Activated CD4-positive, alpha-beta memory T cell treated with anti-CD3 and anti-CD28 coated beads for 36 hours (primary cell): ENCODE data around the gene GLCE. TPM values are rescaled to one million over a fixed set of nuclear protein-coding genes. Genes with fewer than 3 reads are reported as not detected.

Experiments
- CTCF ChIA-PET: fragments of 350-600 bp; sonication (Branson Sonifier 250); formaldehyde crosslinking; loops from one replicate; lab custom pipeline; 2021; ENCODE audit warnings: antibody characterized with exemption, inconsistent platforms; lab: Charles Lee
- POLR2A ChIA-PET: fragments of 350-600 bp; sonication (Branson Sonifier 250); formaldehyde crosslinking; loops from one replicate; lab custom pipeline; 2021; ENCODE audit warnings: antibody characterized with exemption; lab: Charles Lee
- DNase-seq: peaks from one replicate; pipeline ENCODE4 v3.0.0-alpha.2; 2020
- H3K27ac Mint-ChIP-seq: one replicate; pipeline ENCODE4 v1.8.0; 2021; ENCODE audit warnings: mixed read lengths
- H3K27me3 Mint-ChIP-seq: one replicate; pipeline ENCODE4 v1.8.0; 2021; ENCODE audit warnings: mixed read lengths
- H3K36me3 Mint-ChIP-seq: one replicate; pipeline ENCODE4 v1.8.0; 2021; ENCODE audit warnings: mixed read lengths
- H3K4me1 Mint-ChIP-seq: one replicate; pipeline ENCODE4 v1.8.0; 2021; ENCODE audit warnings: low read depth, mixed read lengths
- H3K4me3 Mint-ChIP-seq: one replicate; pipeline ENCODE4 v1.8.0; 2021; ENCODE audit warnings: mild to moderate bottlenecking, mixed read lengths
- H3K9me3 Mint-ChIP-seq: one replicate; pipeline ENCODE4 v1.8.0; 2021; ENCODE audit warnings: mixed read lengths
- intact Hi-C: fragments of 100-400 bp; cut with micrococcal nuclease; formaldehyde crosslinking; loops from one replicate; pipeline ENCODE4 v1.15.1; 2023
- total RNA-seq, 2 experiments: library from RNA; stranded (reverse); gene quantifications; one replicate each; pipeline ENCODE4 v1.2.3, GENCODE V29; 2021

GLCE gene
- total RNA-seq, 2 experiments from 2014 or later = 3.9 to 4.4 TPM

DNA sequence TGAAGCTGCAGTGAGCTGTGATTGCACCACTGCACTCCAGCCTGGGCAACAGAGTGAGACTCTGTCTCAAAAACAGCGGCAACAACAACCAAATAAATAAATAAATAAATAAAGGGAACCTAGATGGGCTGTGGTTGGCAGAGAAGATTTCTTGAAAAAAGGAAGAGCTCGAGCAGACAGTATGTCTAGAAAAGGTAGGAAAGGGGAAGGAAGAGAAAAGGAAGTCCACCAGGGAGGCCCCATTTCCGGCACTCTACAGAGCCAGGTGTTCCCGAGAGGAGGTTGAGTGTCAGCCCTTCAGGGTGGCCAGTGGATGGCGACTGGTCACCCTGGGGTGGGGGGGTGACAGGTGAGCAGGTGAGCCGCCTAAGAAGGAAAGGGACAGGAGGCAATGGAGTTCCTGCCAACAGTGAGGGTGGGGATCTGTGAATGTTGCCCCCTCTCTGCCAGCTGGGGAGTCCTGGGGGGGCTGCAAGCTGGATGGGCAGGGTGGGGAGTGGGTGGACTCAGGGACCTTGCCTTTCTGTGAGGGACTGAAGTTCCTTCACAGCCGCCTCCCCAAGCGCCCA, 153.1 kb downstream of the GLCE start:
- no peaks in the 10 kb centered on the region for H3K9me3 Mint-ChIP-seq
- H3K27ac Mint-ChIP-seq = no peak overlapping the region
- ChIA-PET CTCF (no interaction called here), POLR2A (no interaction called here)
- no peaks in the 10 kb centered on the region for H3K36me3 Mint-ChIP-seq
- intact Hi-C loops = no loop called here
- no peaks in the 10 kb centered on the region for H3K4me1 Mint-ChIP-seq
- no peak overlapping the region for H3K4me3 Mint-ChIP-seq
- H3K27me3 Mint-ChIP-seq = peaks cover 8% of the 10 kb centered on the region
- no peak for DNase-seq

DNA sequence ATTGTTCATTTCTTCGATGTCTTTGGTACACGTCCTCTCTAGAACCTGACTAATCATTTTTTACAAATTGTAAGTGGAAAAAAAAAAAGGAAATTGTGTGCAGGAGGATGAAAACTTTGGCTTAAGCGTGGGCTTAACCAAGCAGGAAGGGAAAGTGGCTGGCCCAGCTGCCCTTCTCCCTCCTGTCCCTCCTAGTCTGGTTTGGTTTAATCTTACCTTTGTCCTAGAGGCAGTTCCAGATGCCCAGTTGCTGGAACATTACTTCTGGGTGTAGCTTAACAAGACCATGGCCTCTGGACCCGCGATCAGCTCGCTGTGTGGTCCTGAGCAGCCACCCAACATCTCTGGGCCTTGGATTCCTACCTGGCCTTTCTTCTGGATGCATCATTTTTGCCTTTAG, 153.7 kb downstream of the GLCE start:
- H3K9me3 Mint-ChIP-seq = no peaks in the 10 kb centered on the region
- H3K4me1 Mint-ChIP-seq = no peaks in the 10 kb centered on the region
- intact Hi-C loops = no loop called here
- DNase-seq = no peak
- H3K27me3 Mint-ChIP-seq = peaks cover 7% of the 10 kb centered on the region
- no peaks in the 10 kb centered on the region for H3K36me3 Mint-ChIP-seq
- POLR2A ChIA-PET = no interaction called here
- CTCF ChIA-PET = no interaction called here
- no peak overlapping the region for H3K4me3 Mint-ChIP-seq
- no peak overlapping the region for H3K27ac Mint-ChIP-seq

DNA sequence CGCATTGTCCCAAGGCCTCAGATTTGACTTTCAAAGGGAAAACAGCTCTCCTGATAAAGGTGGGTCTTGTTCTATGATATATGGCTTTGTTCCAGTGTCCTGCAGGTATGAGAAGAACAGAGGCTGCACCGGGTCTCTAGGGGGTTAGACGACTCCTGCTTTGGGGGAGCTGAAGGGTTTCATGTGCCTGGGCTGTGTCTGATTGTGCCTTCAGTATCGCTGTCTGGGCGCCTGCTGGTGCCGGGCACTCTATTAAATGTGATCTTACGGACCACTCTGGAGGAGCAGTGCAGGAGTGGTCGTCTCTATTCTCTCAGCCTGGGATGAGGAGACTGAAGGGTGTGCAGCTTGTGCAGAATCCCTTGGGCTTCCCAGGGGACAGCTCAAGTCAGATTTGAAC, 154.3 kb downstream of the GLCE start:
- intact Hi-C loops = no loop called here
- ChIA-PET CTCF (no interaction called here), POLR2A (no interaction called here)
- no peak overlapping the region for H3K27ac Mint-ChIP-seq
- H3K9me3 Mint-ChIP-seq = no peaks in the 10 kb centered on the region
- H3K27me3 Mint-ChIP-seq = peaks cover 5% of the 10 kb centered on the region
- no peaks in the 10 kb centered on the region for H3K36me3 Mint-ChIP-seq
- no peaks in the 10 kb centered on the region for H3K4me1 Mint-ChIP-seq
- H3K4me3 Mint-ChIP-seq = no peak overlapping the region
- DNase-seq = no peak

DNA sequence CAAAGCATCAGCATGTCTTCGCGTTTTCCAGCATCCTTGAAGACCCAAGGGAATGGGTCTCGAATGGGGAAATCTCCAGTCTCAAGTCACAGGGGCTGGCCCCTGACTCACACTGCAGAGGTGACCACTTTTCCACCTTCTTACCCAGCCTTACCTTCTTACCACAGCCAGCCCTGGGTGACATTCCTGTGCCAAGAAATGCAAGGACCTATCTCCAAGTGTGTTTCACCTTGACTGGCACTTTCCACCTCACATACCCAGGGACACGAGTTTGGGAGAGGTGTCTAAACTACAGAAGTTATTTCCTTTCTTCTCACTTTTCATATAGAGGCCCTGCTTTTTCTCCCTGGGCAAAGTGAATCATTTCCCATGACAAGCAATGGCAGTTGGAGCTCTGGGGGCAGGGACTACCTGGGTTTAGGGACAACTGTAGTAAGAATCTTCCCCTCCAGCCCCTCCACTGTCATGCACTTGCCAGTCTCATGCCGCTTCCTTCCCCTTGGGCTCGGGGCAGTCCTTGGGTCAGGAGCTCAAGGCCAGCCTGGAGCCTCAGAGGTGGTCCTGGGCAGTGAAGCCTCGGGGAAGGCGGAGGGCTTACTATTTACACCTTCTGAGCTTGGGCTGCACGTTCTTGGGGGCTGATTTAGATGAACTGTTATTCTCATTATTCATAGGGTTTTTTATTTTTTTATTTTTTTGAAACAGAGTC, 155.1 kb downstream of the GLCE start:
- CTCF ChIA-PET = no interaction called here
- intact Hi-C loops = no loop called here
- Mint-ChIP-seq H3K27ac (no peak overlapping the region), H3K9me3 (no peaks in the 10 kb centered on the region), H3K4me3 (no peak overlapping the region), H3K4me1 (peaks cover under 1% of the 10 kb centered on the region), H3K36me3 (no peaks in the 10 kb centered on the region), H3K27me3 (peaks cover 5% of the 10 kb centered on the region)
- POLR2A ChIA-PET = no interaction called here
- no peak for DNase-seq

DNA sequence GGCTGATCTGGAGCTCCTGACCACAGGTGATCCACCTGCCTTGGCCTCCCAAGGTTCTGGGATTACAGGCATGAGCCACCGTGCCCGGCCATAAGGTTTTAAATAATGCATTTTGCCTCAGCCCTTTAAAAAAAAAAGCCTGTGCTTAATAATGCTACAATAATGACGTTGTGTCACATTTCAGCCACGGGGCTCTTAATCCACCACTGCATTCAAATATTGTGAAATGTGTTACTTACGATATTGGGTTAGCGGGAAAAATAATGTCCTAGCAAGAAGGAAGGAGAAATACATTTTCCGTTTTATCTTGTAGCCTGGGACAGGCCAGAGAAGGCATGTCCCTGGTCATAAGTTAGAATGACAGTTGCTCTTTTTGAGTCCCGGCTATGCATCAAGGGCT, 155.9 kb downstream of the GLCE start:
- Mint-ChIP-seq H3K4me3 (no peak overlapping the region), H3K27me3 (peaks cover 1% of the 10 kb centered on the region), H3K4me1 (peaks cover 8% of the 10 kb centered on the region), H3K9me3 (no peaks in the 10 kb centered on the region), H3K36me3 (no peaks in the 10 kb centered on the region), H3K27ac (no peak overlapping the region)
- DNase-seq = no peak
- CTCF ChIA-PET = no interaction called here
- intact Hi-C loops = no loop called here
- POLR2A ChIA-PET = no interaction called here

DNA sequence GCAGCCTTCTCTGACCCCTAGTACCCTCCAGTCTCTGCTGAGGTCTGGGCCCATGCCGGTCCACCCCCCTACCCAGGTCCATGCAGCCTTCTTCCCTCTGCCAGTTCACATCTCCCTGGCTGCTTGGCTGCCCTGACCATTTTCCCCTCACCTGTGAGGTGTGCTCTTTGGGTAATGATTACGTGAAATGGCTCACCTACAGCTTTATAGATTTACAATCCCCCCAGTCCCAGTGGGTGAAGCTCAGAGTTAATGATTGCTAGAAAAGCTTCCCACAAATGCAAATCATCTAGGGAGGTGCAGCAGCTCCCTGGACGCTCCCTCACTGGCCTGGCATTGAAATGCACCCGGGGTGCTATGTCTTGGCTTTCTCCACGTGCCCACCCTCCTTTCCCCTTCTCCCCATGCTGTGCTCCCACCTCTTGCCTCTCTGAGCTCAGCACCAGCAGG, 157.0 kb downstream of the GLCE start:
- no peaks in the 10 kb centered on the region for H3K36me3 Mint-ChIP-seq
- intact Hi-C loops = no loop called here
- no peak overlapping the region for H3K4me3 Mint-ChIP-seq
- H3K9me3 Mint-ChIP-seq = no peaks in the 10 kb centered on the region
- no peak for DNase-seq
- H3K4me1 Mint-ChIP-seq = peaks cover 13% of the 10 kb centered on the region
- ChIA-PET POLR2A (no interaction called here), CTCF (interaction anchor here (0.6 kb wide), 1 partner anchor 13 kb away, joined by 3 read pairs; no protein-coding TSS in a partner anchor)
- no peak overlapping the region for H3K27ac Mint-ChIP-seq
- H3K27me3 Mint-ChIP-seq = no peaks in the 10 kb centered on the region

DNA sequence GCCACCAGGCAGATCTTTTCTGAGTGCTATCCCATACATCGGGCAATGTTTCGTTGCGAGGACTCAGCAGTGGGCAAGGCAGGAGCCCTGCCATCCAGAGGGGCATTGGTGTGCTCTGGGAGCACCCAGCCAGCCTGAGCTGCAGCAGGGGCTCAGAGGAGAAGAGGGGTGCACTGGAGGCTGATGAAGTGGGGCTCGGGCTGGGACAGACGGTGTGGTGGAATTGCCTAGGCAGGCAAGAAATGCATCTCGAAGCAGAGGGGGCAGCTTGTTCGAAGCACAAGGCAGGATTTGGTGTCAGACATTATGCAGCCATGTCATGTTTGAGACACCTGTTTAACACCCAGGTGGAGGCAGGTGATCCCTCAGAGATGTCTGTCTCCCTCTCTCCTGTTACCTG, 157.6 kb downstream of the GLCE start:
- Mint-ChIP-seq H3K9me3 (no peaks in the 10 kb centered on the region), H3K27ac (no peak overlapping the region), H3K4me3 (no peak overlapping the region), H3K27me3 (peaks cover 4% of the 10 kb centered on the region), H3K36me3 (no peaks in the 10 kb centered on the region), H3K4me1 (peaks cover 13% of the 10 kb centered on the region)
- ChIA-PET POLR2A (no interaction called here), CTCF (no interaction called here)
- intact Hi-C loops = no loop called here
- no peak for DNase-seq

DNA sequence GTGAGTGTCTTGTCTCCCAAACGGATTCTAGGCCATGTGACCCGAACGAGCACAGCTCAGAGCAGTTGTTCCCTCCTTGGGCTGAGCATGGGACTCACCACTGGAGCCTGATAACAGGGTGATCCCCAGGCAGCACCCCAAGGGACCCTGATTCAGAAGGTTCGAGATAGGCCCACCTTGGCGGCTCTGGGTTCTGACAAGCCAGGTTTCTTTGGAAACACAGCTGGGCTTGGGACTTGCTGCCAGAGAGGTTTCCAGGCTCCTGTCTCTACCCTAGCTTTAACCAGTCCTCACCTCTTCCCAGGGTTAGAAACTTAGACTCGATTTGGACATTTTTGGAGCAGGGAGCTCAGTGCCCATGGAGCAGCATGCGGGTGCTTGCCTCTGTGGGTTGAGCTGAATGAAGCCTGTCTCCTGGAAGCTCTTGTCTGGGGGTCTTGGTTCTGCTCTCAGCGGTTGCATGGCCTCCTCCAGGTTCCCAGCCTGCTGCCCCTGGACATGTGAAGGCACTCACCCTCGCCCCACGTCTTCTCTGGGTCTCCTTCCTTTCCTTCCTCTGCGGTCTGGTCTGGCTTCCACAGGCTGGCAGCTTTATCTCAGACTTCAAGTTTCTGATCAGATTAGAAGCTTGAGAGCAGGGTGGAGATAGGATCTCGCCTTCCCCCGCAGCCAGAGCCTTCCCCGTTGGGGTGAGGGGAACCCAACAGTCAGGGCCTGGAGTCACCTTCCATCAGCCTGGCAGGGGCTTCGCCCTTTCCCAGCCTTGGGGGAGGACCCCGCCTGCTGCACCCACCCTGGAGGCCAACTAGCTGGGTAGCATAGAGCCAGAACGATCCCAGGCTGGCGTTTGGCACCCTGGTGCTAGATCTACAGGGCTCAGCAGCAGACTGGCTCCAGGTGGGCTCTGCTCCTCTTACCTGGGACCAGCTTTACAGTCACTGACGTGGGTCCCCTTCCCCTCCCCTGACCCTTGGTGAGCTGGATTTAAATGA, 159.2 kb downstream of the GLCE start:
- no peak overlapping the region for H3K27ac Mint-ChIP-seq
- ChIA-PET POLR2A (no interaction called here), CTCF (no interaction called here)
- intact Hi-C loops = loop anchor here (10.0 kb wide), 1 partner anchor 255 kb away; no protein-coding TSS in a partner anchor
- H3K4me1 Mint-ChIP-seq = peaks cover 13% of the 10 kb centered on the region
- H3K27me3 Mint-ChIP-seq = peaks cover 9% of the 10 kb centered on the region
- no peaks in the 10 kb centered on the region for H3K36me3 Mint-ChIP-seq
- H3K4me3 Mint-ChIP-seq = no peak overlapping the region
- no peak for DNase-seq
- no peaks in the 10 kb centered on the region for H3K9me3 Mint-ChIP-seq

DNA sequence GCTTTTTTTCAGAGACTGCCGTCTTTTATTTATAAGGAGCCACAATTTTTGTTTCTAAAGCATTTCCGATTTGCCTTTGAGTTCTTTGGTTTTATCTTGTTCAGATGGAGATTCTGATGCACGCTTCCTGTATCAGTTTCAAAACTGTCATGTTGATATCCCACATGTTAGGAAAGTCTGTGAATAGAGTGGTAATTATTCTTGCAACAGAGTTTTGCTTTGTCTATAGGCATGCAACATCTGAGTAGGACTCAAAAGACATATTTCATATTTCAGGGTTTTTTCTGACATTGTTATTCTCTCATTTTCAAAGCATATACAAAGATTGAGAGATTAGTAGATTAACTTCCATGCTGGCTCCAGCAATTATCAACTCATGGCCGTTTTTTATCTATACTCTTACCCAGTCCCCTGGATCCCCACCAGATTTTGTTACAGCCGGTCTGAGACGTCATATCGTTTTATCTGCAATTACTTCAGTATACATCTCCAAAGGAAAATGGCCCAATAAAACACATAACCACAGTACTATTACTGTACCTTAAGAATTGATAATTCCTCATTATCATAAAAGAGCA, 160.6 kb downstream of the GLCE start:
- intact Hi-C loops = loop anchor here (1.0 to 10.0 kb wide), 2 partner anchors 147 to 256 kb away; no protein-coding TSS in a partner anchor
- POLR2A ChIA-PET = no interaction called here
- CTCF ChIA-PET = no interaction called here
- Mint-ChIP-seq H3K27ac (no peak overlapping the region), H3K4me3 (no peak overlapping the region), H3K4me1 (peaks cover 13% of the 10 kb centered on the region), H3K9me3 (no peaks in the 10 kb centered on the region), H3K27me3 (peaks cover 13% of the 10 kb centered on the region), H3K36me3 (no peaks in the 10 kb centered on the region)
- DNase-seq = no peak

Other genes with a start within 250 kb of the GLCE start
- 1 to 10 TPM; 1.5 TPM for gene SPESP1, start 230.1 kb upstream of the GLCE start, total RNA-seq
- gene NOX5, start 145.9 kb upstream of the GLCE start, total RNA-seq = under 1 TPM in 1 of 2 experiments, not detected in 1; 0.02 TPM
- under 1 TPM; 0.10 to 0.15 TPM for gene PAQR5, start 138.3 kb downstream of the GLCE start, total RNA-seq